Stimulated activated naive B cell treated with anti-CD40 and anti-IgM and Interleukin-4, amounts not matched to agents 10 μg/mL and 1 μg/mL and 100 μg/mL, for 72 hours (primary cell): ENCODE results near the gene STK4.
A peak's percentile ranks its signal among the peaks of the same experiment; 100 is the strongest.
"Not testable (repeated sequence)": the region's sequence is repeated elsewhere in the genome, so short reads cannot be mapped to it uniquely, and the experiment has no call there.

Experiments used
- ATAC-seq, 2 donors: fragments of 150-1000 bp; cut with Tn5 transposase; replicated peaks; 2 replicates each; pipeline ENCODE4 v1.10.0; 2021; ENCODE audit warnings: moderate library complexity in 1 of 2
- DNase-seq: peaks from one replicate; pipeline ENCODE4 v3.0.0; 2021
- H3K27ac Mint-ChIP-seq: one replicate; pipeline ENCODE4 v1.8.0; 2022; ENCODE audit warnings: mild to moderate bottlenecking, mixed read lengths
- H3K27me3 Mint-ChIP-seq, 2 donors: one replicate each; pipeline ENCODE4 v1.8.0; 2022; ENCODE audit warnings: mixed read lengths in 2 of 2
- H3K36me3 Mint-ChIP-seq, 2 donors: one replicate each; pipeline ENCODE4 v1.8.0; 2022; ENCODE audit warnings: mixed read lengths in 2 of 2, mild to moderate bottlenecking in 1 of 2
- H3K4me1 Mint-ChIP-seq, 2 donors: one replicate each; pipeline ENCODE4 v1.8.0; 2022; ENCODE audit warnings: mixed read lengths in 2 of 2, mild to moderate bottlenecking in 1 of 2
- H3K4me3 Mint-ChIP-seq, 2 donors: one replicate each; pipeline ENCODE4 v1.8.0; 2022; ENCODE audit warnings: mild to moderate bottlenecking in 2 of 2, mixed read lengths in 2 of 2, moderate library complexity in 1 of 2
- H3K9me3 Mint-ChIP-seq, 2 donors: one replicate each; pipeline ENCODE4 v1.8.0; 2022; ENCODE audit warnings: mixed read lengths in 2 of 2, mild to moderate bottlenecking in 1 of 2

The STK4 gene

DNA sequence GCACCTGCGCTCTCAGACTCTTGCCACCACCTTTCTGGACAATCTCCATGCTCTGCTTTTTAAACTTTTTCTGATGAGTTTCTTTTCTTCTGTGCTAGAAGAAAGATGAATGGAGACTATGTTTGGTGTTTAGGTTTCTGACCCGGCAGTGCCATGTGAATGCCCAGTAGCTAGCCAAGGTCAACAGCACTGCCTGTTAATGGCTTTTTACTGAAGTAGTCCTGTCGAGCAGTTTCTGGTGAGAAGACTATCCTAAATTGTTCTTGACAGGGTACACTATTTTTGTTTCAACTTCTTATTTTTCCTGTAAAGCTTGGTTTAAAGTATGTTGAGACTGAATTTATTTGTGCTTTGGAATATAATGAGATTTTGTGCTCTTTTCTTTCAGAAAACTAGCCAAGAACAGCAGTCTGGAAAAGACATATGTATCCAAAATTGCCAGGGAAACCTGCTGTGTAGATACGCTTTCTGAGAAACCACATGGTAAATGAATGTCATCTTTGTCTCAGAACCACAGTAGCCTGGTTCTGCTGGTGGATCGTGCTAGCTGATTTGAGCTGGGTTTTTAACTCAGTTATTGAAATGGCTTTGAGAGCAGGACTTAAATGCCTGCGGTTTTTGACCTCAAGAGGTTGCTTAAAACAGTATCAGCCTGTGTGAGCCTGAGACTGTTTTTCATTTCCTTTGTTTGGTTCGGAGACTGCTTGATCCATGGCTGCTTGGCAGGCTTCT is 86.6 kb downstream of the STK4 start:
- no peaks in the 10 kb centered on the region for H3K9me3 Mint-ChIP-seq
- DNase-seq (no peak), ATAC-seq (peak; percentile 51 to 58)
- no peaks in the 10 kb centered on the region for H3K27me3 Mint-ChIP-seq
- H3K4me3 Mint-ChIP-seq, result peak overlapping the region; percentile 19 to 21
- H3K4me1 Mint-ChIP-seq, result peaks cover 37 to 81% of the 10 kb centered on the region in 2 donors
- H3K36me3 Mint-ChIP-seq, result peaks cover 45 to 66% of the 10 kb centered on the region in 2 donors
- H3K27ac Mint-ChIP-seq, result peak overlapping the region; percentile 82

DNA sequence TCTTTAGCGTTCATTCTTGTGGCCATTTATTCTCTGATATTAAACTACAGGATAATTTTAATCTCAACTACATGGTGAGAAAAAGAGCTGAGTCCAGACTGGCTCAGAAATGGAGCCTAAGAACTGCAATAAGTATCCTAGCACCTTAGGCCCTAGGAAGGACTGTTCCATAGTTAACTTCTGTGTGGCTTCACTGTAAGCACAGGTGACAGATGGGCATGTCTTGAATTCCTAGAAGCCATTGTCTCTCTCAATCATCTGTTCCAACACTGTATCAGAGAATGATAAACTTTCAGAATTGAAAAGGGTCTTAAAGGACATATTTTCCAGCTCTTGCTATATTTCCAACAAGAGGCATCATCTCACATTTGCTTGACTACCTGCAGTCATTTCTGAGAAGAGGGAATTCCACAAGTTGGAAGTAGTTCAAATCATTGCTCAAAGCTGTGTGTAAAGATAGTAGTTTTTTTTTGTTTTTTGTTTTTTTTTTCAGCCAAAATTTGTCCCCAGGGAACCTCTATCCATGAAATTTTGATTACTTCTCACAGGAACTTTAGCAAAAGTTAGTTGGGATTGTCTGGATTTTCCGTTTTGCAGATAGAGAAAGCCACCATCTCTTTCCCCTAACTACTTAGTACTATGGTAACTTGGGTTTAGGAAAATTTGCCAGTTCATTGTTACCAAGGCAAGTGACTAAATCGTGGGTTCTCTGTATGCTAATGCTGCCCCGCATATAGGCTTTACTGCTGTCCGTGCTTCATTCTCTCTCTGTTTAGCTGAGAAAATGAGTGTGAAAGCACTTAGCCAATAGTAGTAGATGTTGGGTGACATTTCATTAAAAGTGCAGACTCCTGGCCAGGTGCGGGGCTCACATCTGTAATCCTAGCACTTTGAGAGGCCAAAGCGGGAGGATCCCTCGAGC is 87.4 kb downstream of the STK4 start:
- Mint-ChIP-seq H3K36me3 (peaks cover 41 to 59% of the 10 kb centered on the region in 2 donors), H3K27ac (peak overlapping the region; percentile 69), H3K4me1 (peaks cover 38 to 79% of the 10 kb centered on the region in 2 donors), H3K4me3 (no peak overlapping the region), H3K9me3 (no peaks in the 10 kb centered on the region), H3K27me3 (no peaks in the 10 kb centered on the region)
- DNase-seq (no peak), ATAC-seq (no peak)

DNA sequence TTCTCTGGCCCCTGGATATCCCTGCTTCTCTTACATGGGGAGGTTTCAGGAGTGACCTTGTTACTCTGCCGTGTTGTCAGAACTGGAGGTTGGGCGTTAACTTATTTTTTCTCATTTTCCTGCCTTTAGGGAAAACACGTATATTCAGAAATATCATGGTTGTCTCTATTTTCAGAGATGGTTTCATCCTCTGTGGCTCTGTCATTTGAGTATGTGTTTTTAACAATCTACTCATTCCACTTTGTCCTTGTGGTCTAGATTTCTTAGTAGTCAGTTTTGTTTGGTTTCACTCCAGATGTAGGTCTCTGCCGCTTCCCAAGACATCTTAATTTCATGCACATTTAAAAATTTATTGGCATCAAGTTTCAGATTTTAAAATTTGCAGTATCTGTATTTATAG is 88.7 kb downstream of the STK4 start:
- Mint-ChIP-seq H3K36me3 (peaks cover 41 to 56% of the 10 kb centered on the region in 2 donors), H3K4me1 (peaks cover 39 to 74% of the 10 kb centered on the region in 2 donors), H3K27ac (peak overlapping the region; percentile 69), H3K4me3 (no peak overlapping the region), H3K27me3 (no peaks in the 10 kb centered on the region), H3K9me3 (no peaks in the 10 kb centered on the region)
- ATAC-seq (no peak), DNase-seq (no peak)

DNA sequence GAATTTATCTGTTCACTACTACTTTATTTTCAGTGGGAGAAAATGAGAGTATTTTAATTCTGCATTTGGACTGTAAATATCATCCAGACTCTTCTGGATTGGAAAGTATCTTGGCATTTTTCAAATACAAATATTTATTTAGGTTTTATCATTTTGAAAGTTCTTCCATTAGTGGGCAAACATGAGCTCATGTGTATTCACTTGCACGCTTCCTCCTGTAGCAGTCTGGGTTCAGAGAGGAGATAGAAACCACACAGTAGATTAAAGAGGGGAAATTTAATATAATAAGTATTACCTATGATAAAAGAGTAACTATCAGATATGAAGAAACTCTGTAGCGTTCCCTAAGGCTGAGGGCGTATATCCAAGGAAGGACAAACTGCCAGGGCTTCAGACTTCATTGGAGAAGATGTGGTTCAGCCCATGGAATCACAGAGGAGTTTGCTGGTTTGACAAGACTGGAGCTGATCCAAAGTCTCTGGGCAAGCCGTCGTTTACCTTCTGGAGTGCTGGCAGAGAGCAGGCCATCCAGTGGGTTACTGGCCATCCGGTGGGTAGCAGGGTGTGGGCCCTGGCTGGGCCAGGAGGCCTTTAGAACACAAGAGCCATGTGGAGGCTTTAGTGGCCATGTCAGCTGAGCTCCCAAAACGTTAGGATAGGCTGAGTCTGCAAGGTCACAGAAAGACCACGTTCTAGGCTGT is 90.3 kb downstream of the STK4 start:
- no peak overlapping the region for H3K4me3 Mint-ChIP-seq
- no peaks in the 10 kb centered on the region for H3K27me3 Mint-ChIP-seq
- no peak for ATAC-seq
- H3K36me3 Mint-ChIP-seq, result peaks cover 41 to 63% of the 10 kb centered on the region in 2 donors
- H3K9me3 Mint-ChIP-seq, result no peaks in the 10 kb centered on the region
- H3K27ac Mint-ChIP-seq, result no peak overlapping the region
- DNase-seq, result no peak
- peaks cover 39 to 78% of the 10 kb centered on the region in 2 donors for H3K4me1 Mint-ChIP-seq

DNA sequence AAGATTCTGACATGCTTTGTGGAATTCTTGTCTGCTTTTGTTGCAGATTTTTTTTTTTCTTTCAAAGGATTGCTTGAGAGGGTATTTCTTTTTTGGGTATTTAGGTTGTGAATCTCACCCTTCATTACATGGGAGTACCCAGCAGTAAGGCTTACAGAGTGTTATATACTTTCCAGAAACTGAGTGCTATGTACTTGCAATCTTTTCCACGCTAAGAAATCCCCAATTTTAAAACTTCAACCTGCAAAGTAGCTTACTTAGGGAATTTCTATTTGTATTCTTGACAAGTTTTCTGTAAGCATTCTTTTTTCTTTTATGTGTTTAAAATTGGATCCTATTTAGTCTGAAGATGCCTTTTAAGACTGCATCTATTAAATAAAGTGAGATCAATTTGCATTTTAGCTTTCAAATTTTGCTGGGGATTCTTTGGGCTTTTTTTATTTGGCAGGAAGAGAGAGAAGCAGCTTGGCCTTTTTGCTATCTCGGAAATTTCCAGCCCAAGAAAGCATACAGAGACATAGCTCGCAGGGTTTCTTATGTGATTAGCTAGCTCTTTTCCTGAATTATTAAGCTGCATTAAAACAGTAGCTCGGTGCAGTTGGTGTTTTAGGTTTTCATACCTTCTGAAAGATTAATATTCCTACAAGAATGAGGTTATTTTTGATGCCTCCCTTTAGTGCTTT is 92.0 kb downstream of the STK4 start:
- Mint-ChIP-seq H3K4me3 (no peak overlapping the region), H3K36me3 (peaks cover 48 to 65% of the 10 kb centered on the region in 2 donors), H3K9me3 (no peaks in the 10 kb centered on the region), H3K27ac (peak overlapping the region; percentile 31), H3K27me3 (no peaks in the 10 kb centered on the region), H3K4me1 (peaks cover 29 to 76% of the 10 kb centered on the region in 2 donors)
- ATAC-seq (no peak), DNase-seq (no peak)

DNA sequence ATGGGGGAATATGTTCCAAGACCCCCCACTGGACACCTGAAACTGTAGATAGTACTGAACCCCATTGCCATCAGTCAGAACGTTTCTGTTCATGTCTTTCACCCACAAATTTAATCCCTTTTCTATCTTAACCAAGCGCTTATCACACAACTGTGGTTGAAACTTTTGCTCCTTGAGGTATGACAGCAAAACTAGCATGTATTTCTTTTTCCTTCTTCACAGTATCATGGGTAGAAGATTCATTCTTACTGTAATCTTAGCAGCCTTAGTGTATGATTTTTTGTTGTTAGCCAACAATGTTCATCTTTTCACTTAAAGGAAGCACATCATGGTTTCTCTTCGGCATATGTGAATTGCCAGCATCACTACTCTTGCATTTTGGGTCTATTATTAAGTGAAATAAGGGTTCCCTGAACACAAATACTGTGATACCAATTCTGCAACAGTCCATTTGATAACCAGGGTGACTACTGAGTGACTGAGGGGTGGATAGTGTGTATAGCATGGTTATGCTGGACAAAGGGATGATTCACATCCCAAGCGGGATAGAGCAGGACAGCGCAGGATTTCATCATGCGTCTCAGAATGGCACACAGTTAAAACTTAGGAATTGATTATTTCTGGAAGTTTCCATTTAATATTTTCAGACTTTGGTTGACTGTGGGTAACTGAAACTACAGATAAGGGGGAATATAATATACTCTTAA is 92.9 kb downstream of the STK4 start:
- H3K4me3 Mint-ChIP-seq, result no peak overlapping the region
- no peaks in the 10 kb centered on the region for H3K27me3 Mint-ChIP-seq
- peaks cover 31 to 73% of the 10 kb centered on the region in 2 donors for H3K4me1 Mint-ChIP-seq
- H3K36me3 Mint-ChIP-seq, result peaks cover 47 to 62% of the 10 kb centered on the region in 2 donors
- H3K27ac Mint-ChIP-seq, result peak overlapping the region; percentile 91
- DNase-seq (no peak), ATAC-seq (no peak)
- H3K9me3 Mint-ChIP-seq, result no peaks in the 10 kb centered on the region

DNA sequence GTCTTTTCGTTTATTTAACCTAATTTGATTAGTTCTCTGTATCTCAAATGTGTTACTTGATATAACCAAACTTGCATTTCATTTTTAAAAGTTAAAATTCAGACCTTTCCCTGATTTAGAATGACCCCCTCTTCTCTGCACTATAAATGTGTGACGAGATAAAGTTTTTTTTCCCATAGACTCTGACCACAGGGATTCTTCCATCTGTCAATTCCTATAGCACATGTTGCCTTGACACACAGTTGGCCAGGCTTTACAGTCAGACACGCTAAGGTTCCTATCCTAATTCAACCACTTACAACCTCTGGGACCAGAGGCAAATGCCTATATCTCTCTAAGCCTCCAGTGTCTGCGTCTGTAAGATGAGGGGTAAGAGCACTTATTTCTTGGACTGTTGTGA is 94.0 kb downstream of the STK4 start:
- H3K36me3 Mint-ChIP-seq, result peaks cover 47 to 67% of the 10 kb centered on the region in 2 donors

DNA sequence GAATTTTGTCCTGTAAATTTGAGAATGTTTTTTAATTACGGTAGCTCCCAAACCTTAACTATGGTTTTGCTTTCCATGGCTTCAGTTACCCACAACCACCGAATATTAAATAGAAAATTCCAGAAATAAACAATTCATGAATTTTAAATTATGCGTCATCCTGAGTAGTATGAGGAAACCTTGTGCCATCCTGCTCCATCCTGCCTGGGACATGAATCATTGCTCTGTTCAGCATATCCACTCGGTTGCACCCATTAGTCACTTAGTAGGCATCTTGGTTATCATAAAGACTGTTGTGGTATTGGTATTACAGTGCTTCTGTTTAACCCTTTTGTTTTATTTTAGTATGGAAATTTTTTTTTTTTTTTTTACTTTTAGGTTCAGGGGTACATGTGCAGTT is 94.9 kb downstream of the STK4 start:
- Mint-ChIP-seq H3K4me1 (peaks cover 38 to 74% of the 10 kb centered on the region in 2 donors), H3K9me3 (no peaks in the 10 kb centered on the region), H3K4me3 (no peak overlapping the region), H3K27me3 (no peaks in the 10 kb centered on the region), H3K27ac (no peak overlapping the region), H3K36me3 (peaks cover 45 to 65% of the 10 kb centered on the region in 2 donors)
- ATAC-seq, result no peak
- no peak for DNase-seq

More for the DNA sequence above, 94.0 kb downstream of the STK4 start:
- Mint-ChIP-seq H3K27ac (peak overlapping the region; percentile 59), H3K9me3 (no peaks in the 10 kb centered on the region), H3K4me1 (peaks cover 39 to 77% of the 10 kb centered on the region in 2 donors), H3K4me3 (no peak overlapping the region), H3K27me3 (no peaks in the 10 kb centered on the region)
- ATAC-seq (no peak), DNase-seq (no peak)

DNA sequence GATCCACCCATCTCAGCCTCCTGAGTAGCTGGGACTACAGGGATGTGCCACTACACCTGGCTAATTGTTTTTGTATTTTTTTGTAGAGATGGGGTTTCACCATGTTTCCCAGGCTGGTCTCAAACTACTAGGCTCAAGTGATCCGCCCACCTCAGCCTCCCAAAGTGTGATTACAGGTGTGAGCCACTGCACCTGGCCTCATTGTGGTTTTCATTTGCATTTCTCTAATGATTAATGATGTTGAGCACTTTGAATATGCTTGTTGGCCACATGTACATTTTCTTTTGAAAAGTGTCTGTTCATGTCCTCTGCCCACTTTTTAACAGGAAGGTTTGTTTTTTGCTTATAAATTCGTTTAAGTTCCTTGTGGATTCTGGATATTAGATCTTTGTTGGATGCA is 96.8 kb downstream of the STK4 start:
- H3K27ac Mint-ChIP-seq, result peak overlapping the region; percentile 78
- peaks cover 45 to 70% of the 10 kb centered on the region in 2 donors for H3K36me3 Mint-ChIP-seq
- H3K27me3 Mint-ChIP-seq, result not testable (repeated sequence)

DNA sequence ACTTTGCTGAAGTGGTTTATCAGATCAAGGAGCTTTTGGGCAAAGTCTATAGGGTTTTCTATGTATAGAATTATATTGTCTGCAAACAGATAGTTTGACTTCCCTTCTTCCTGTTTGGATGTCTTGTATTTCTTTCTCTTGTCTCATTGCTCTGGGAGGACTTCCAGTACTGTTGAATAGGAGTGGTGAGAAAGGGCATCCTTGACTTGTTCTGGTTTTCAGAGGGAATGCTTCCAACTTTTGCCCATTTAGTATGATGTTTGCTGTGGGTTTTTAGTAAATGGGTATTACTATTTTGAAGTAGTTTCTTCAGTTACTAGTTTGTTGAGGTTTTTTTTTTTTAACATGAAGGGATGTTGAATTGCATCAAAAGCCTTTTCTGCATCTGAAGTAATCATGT is 98.5 kb downstream of the STK4 start:
- DNase-seq (no peak), ATAC-seq (no peak)
- Mint-ChIP-seq H3K4me3 (no peak overlapping the region), H3K9me3 (no peaks in the 10 kb centered on the region), H3K4me1 (peaks cover 32 to 66% of the 10 kb centered on the region in 2 donors), H3K36me3 (peaks cover 50 to 77% of the 10 kb centered on the region in 2 donors), H3K27ac (no peak overlapping the region), H3K27me3 (no peaks in the 10 kb centered on the region)

More for the DNA sequence above, 96.8 kb downstream of the STK4 start:
- ATAC-seq, DNase-seq, H3K4me3 Mint-ChIP-seq, H3K9me3 Mint-ChIP-seq: not testable (repeated sequence)
- peaks cover 38 to 66% of the 10 kb centered on the region in 2 donors for H3K4me1 Mint-ChIP-seq

DNA sequence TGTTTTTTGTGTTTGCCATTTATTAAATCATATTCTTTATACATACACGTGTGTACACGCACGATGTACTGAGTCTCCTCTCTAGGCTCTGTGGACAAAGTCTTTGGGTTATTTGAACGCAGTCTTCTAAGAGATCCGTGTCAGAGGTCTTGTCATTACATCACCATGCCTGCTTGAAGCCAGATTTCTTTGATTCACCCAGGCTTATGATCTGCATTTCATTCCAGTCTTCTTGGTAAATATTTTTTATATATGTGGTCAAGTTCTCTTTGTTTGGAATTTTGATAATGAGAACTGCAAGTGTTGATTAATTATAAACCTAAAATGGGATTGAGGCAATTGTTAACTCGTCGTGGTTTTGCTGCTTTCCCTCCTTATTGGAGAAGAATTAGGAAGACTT is 100.1 kb downstream of the STK4 start:
- ATAC-seq (no peak), DNase-seq (no peak)
- Mint-ChIP-seq H3K4me3 (no peak overlapping the region), H3K4me1 (peaks cover 32 to 62% of the 10 kb centered on the region in 2 donors), H3K9me3 (no peaks in the 10 kb centered on the region), H3K36me3 (peaks cover 52 to 73% of the 10 kb centered on the region in 2 donors), H3K27me3 (no peaks in the 10 kb centered on the region), H3K27ac (no peak overlapping the region)

DNA sequence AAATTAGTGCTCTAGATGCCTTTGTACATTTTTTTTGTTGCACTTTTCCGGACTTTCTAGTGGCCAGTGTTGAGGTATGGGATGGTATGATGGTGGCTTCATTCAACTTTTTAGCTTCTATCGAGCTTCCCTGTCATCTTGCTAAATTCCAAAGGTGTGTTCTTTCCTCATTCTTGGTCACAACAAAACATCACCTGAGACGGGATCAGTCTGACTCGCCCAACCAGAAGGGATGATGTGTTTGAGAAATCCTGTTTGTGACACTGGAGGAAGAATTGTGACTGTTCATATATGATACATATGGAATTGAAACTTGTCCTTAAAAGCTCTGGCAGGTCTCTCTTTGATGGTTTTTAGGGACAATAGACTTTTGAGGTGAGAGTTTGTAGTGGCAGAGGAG is 100.8 kb downstream of the STK4 start:
- Mint-ChIP-seq H3K27ac (peak overlapping the region; percentile 38), H3K4me3 (no peak overlapping the region), H3K9me3 (no peaks in the 10 kb centered on the region), H3K27me3 (no peaks in the 10 kb centered on the region), H3K36me3 (peaks cover 49 to 69% of the 10 kb centered on the region in 2 donors), H3K4me1 (peaks cover 34 to 60% of the 10 kb centered on the region in 2 donors)
- no peak for DNase-seq
- ATAC-seq, result no peak

DNA sequence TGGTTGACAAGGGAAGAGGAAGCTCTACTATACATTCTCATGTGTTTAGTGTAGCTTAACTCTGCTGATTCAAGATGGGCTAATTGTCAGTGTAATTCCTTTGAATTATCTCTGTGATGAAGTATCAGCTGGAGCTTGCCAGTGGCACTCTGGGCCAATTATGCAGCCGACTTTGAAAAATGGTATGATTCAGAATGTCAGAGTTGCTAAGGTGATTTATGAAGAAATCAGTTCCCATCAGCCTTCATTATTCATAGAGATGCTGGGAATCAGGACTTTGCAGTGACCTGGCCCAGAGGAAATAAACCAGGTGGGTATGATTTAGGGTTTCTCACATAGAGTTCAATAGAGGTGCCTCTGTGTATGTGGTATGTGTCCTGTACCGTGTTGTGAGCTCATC is 101.2 kb downstream of the STK4 start:
- Mint-ChIP-seq H3K27me3 (no peaks in the 10 kb centered on the region), H3K27ac (no peak overlapping the region), H3K4me3 (no peak overlapping the region), H3K4me1 (peaks cover 31 to 56% of the 10 kb centered on the region in 2 donors), H3K9me3 (no peaks in the 10 kb centered on the region), H3K36me3 (peaks cover 46 to 64% of the 10 kb centered on the region in 2 donors)
- DNase-seq (no peak), ATAC-seq (no peak)
